Measurements from ENCODE around the gene MGAT4B.

Gene MGAT4B

DNA sequence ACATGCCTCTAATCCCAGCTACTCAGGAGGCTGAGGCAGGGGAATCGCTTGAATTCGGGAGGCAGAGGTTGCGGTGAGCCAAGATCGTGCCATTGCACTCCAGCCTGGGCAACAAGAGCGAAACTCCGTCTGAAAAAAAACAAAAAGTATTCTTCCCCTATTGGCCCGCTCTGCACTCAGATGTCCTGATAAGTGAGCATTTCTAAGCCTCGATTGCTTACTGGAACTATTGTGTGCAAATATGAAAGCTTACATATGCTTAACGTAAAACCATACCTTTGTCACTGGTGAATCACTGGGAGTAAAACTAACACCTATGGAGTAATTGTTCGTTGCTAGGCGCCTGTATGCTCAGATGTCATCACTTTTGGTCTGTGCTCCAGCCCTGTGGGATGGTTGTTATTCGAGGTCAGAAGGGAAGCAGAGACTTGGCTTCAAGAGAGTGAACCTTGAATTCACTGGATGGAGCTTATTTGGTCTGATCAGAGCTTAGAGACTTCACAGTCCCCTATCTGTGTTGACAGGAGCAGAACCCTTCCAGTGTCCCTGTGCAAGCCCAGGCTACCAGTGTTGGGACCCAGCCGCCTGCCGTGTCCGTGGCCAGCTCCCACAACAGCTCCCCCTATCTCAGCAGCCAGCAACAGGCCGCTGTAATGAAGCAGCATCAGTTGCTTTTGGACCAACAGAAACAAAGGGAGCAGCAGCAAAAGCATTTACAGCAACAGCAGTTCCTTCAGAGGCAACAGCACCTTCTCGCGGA lies 38.2 kb downstream of the MGAT4B start:
- no peak for DNase-seq

DNA sequence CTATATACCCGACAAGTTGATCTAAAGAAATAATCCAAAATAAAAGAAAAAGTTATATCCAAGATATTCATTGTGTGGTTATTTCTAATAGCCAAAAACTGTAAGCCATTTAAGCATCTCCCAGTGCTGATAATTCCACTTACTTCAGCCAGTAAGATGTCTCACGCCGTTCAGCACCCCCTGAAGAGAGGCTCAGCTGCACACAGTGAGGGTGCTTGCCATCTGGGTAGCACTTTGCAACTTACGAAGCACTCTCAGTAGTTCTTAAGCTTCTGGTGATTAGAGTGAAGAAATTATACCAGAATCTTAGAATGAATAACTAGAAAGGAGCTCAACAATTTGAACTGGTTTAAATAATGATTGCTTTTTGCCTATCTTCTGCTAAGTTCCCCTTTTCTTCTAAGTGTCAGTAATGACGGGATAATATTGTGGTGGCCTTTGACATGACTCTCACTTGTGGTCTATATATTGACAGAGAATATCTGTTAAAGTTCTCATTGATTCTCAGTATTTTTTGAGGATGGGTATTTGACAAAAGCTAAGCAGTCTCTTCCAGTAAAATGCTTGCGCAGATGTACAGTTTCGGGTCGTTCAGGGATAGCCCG lies 39.1 kb downstream of the MGAT4B start:
- DNase-seq = no peak

DNA sequence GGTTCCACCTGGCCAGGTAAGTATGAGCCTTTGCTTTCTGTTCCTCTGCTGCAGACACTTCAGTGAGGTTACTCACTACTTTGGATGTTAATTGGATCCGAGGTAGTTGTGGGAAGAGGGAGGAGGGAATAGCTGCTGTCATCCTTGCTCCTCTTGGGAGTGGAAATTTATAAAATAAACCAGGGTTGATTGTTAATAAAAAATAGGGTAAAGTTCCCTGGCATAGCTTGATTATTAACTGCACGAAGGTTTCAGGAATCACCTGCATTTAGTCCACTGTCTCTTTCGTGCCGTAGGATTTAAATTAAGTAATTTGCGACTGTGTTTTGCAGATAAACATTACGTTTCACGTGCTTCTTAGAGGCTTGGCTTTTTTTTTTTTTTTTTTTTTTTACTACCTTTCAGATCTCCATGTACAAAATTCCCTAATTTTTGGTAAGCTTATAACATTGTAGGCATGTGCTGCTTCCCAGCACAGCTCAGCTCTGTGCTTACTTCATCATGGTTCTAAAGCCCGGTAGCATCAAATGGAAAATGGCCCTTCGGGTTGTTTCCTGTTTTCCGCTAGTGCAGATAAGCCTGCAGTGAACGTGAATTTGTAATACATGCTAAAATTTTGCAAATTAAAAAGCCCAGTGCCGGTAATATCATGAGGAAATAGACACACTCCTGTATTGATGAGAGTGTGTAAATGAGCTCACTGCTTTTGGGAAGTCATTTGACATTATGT lies 39.8 kb downstream of the MGAT4B start:
- no peak for DNase-seq

DNA sequence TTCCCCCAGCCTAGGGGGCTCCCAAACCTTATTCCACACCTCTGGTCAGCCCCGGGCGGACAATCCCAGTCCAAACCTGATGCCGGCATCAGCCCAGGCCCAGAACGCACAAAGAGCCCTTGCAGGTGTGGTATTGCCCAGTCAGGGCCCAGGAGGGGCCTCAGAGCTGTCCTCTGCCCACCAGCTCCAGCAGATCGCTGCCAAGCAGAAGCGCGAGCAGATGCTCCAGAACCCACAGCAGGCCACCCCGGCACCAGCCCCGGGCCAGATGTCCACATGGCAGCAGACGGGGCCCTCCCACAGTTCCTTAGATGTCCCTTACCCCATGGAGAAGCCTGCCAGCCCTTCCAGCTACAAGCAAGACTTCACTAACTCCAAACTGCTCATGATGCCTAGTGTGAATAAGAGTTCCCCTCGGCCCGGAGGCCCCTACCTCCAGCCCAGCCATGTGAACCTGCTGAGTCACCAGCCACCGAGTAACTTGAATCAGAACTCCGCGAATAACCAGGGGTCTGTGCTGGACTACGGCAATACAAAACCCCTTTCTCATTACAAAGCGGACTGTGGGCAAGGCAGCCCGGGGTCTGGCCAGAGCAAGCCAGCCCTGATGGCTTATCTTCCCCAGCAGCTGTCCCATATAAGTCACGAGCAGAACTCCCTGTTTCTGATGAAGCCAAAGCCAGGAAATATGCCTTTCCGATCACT lies 40.5 kb downstream of the MGAT4B start:
- DNase-seq = no peak

DNA sequence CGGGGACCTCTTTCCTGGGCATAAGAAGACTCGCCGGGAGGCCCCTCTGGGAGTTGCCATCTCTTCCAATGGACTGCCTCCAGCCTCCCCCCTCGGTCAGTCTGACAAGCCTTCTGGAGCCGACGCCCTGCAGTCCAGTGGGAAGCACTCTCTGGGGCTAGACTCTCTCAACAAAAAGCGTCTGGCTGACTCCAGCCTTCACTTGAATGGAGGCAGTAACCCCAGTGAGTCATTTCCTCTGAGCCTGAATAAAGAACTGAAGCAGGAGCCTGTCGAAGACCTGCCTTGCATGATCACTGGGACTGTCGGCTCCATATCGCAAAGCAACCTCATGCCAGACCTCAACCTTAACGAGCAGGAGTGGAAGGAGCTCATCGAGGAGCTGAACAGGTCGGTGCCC lies 41.3 kb downstream of the MGAT4B start:
- no peak for DNase-seq

DNA sequence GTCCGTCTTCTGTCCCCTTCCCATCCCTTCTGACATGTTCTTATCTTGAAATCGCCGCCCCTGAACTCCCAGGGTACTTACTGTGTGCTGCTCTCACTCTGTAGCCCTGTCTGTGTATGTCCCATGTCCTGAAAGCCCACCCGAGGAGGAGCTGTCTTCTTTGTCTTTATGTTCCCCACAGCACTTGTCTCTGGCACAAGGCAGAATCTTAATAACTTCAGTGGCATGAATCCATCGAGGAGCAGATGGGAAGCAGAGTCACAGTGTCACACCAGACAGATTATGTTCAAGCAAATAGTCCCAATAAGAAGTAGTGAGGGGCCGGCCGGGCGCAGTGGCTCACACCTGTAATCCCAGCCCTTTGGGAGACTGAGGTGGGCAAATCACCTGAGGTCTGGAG lies 42.6 kb downstream of the MGAT4B start:
- no peak for DNase-seq

DNA sequence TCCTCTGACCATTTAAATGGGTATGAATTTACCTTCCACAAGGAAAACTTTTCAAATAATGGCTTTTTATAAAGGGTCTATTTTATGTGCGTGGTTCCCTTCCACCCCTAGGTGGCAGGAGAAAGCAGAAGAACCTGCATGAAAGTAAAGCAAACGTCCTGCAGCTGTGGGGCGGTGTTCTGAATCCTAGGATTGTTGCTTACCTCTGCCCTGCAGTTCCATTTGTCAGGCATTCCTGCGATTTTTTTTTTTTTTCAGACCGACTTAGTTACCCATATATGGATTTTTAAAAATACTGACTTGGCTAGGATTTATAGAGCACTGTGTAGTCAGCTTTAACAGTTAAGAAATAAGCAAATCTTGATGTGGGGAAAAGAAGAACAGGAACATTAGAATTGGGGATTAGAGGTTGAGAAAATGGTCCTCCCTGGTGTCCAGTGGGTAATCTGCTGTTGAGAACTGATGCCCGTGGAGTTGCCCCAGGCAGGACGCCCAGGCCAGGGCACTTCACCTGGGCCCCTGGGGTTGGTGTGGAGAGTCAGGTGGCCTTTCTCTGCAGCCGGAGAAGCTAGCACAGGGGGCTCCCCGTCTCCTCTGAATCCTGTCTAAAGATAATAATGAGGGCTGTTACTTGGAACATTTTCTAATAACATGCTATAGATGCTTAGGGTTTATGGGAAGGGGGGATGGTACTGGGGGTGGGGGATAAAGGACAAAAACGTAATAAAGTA lies 43.3 kb downstream of the MGAT4B start:
- DNase-seq = no peak

DNA sequence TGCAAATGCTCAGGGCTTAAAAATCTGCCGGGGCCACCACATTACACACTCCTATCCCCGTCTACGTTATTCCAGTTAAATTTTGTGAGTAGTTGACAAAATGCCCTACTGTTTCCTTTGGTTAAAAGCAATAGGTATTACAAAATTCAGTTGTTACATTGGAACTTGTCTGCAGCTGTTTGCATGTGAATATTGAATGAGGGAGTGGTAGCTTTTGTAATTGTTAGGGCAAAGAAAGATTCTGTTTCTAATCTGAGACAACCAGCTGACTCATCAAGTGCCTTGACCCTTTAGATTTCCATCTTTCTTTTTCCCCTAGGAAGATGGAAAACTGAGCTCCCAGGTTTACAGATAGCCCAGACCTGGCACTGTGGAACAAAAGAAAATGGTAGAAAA lies 43.9 kb downstream of the MGAT4B start:
- DNase-seq = no peak

DNA sequence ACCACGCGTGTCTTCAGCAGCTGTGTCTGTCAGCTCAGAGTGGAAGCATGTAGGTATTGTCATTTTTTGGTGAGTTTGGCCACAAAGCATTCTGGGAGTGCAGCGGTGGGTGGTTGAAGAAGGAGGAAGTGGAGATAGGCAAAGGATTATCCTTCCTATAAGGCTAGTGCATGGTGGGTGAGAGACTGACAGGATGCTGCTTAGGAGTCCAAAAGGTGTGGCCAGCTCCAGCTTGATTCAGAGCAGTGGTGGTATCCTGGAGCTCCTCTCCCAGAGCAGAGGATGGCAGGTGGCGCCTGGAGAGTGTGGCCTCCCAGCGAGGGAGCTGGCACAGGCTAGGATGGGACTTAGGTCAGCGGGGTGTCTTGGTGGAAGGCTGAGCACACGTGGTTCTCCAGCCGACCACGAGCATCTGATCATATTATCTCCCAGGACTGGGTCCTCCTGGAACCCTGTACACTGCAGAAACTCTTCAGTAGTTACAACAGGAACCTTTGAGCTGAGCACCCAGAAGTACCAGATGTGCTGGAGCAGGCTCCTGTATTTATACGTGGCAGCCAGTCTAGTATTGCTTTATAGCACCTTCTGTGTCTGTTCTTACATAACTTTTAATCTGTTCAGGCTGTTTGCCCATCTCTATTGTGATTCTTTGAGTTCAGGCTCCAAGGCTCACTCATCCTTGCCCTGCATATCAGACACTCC lies 44.4 kb downstream of the MGAT4B start:
- DNase-seq = no peak

DNA sequence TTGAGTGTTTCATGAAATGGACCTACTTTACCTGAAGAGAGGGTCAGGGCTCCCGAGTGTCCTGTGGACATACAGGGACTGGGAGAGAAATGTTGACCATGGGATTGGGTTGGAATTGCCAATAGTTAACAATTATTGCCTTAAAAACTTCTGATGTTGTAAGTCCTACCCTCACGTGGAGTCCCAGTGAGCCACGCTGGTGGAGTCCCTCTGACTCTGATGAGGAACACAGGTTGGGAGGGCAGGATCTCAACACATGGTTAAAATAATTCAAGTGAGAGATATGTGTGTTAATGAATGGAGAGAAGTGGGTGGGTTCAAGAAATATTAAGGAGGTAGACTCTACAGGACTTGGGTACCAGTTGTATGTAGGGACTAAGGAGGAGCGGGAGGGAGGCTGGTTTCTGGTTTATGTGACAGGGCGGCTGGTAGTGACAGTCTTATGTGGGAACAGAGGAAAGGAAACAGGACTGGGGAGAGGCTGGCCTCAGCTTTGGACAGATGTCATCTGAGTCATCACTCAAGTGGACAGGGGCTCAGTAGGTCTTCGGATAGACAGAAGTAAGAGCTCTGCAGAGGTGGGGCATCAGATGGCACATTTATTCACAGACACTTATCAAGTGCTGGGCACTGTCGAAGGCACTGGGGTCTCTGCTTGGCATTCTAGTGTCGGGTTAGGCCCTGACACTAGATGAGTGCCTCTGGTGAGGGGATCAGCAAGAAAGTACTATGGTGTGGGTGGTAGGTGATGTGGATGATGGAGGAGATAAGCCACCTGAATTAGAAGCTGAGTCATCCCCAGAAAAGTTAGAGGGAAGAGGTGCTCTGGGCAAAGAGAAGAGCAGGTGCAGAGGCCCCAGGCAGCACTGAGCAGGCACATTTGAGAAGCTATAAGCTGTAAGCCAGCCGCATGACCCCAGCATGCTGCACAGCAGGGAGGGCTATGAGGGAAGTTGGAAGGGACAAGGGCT lies 46.8 kb downstream of the MGAT4B start:
- no peak for DNase-seq

DNA sequence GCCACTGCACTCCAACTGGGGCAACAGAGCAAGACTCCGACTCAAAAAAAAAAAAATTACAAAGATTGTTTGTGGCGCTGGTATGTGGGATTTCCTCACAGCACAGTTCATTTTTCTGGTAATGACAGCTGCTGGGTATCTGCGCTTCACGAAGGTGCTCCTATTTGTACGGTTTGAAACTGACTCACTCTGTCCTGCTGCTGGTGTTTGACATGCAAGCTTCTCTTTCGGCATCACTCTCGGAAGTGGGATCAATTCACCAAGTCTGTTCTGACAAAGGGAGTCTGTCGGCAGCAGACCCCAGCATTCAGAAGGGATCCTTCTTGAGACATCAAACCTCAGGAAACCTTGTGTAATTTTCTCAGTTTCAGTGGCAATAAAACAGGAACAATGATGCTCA lies 47.7 kb downstream of the MGAT4B start:
- no peak for DNase-seq

DNA sequence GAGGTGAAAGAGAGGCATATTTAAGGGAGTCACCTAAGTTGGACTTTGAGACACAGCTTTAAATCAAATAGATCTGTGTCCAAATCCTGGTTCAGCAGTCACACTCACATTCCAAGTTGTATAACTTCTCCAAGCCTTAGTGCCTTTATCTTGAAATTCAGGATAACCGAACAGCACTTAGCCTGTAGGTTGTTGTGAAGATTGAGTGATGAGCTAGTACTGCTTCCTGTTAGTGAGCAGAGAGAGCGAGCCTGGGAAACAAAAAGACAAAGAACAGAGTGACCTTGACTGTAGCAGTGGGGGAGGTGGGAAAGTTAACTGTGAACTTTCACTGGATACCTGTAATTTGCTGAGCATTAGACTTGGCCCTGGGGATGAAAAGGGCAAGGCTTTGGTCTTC lies 51.6 kb downstream of the MGAT4B start:
- DNase-seq = no peak

DNA sequence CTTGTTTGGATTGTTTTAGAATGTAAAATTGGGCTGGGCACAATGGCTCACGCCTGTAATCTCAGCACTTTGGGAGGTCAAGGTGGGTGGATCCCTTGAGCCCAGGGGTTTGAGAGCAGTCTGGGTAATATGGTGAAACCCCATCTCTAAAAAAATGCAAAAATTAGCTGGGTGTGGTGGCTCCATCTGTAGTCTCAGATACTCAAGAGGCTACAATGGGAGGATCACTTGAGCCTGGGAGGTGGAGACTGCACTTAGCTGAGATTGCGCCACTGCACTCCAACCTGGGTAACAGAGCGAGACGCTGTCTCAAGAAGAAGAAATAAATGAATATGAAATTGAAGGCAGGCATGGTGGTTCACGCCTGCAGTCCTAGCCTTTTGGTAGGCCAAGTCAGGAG lies 52.7 kb downstream of the MGAT4B start:
- DNase-seq = no peak

DNA sequence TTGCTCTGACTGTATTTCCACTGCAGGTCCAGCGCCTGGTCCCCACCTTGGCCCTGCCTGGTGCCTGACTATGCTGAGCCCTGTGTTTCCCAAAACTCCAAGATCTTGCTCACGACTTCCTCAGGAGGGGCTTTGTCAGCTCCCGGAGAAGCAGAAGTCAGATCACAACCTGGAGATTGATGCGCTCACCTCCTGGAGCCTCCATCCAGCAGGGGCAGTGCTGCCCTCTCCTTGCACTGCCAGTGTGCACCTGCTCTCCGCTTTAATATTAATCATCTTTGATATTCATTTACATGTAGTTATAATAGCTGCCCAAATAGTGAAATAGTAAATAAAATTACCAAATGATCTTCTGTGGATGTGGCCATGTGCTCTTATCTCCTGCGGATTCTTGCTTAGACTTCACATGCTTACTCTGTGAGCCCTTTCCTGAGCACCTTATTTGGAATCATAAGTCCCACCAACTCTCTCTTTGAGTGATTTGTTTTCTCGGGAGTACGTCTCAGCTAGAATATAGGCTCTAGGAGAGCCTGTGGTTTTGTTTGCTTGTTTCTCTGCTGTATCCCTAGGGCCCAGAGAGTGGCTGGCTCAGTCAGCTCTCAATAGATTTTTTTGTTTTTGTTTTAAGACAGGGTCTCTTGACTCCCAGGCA lies 56.7 kb downstream of the MGAT4B start:
- no peak for DNase-seq

DNA sequence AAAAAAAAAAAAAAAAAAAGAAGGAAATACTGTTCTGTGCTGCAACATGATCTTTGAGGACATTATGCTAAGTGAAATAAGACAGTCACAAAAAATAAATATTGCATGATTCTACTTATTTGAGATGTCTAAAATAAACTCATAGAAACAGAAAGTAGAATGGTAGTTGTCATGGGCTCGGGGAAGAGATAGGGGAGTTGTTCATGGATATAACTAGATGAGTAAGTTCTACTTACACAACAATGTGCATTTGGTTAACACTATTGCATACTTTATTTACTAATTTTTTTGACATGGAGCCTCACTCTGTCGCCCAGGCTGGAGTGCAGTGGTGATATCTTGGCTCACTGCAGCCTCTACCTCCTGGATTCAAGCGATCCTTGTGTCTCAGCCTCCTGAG lies 58.9 kb downstream of the MGAT4B start:
- DNase-seq = no peak
